Lower leg skin (tissue), 4 donors: ENCODE results near the gene VWA8. TPM values are rescaled to one million over a fixed set of nuclear protein-coding genes. Genes with fewer than 3 reads are reported as not detected.

ENCODE experiments used
- DNase-seq, 2 donors: peaks; one replicate each; pipeline ENCODE4 v3.0.0-alpha.2; 2019; ENCODE audit warnings: low spot score in 2 of 2
- H3K4me3 ChIP-seq: fragments of 200-600 bp; sonication (generic); 2 replicates; pipeline ENCODE4 v1.5.1; 2017; ENCODE audit warnings: mild to moderate bottlenecking, low read depth; ENCODE audit not compliant: poor library complexity, severe bottlenecking
- CTCF ChIP-seq, 3 donors: fragments of 450-650 bp; IDR thresholded peaks; one replicate each; pipeline ENCODE4 v1.5.1; 2016; ENCODE audit warnings: antibody characterized with exemption in 3 of 3, mild to moderate bottlenecking in 3 of 3, moderate library complexity in 2 of 3
- POLR2A ChIP-seq, 2 donors: fragments of 450-650 bp; IDR thresholded peaks; one replicate each; pipeline ENCODE4 v1.6.1; 2016 to 2017; ENCODE audit warnings: antibody characterized with exemption in 2 of 2, mild to moderate bottlenecking in 1 of 2, moderate library complexity in 1 of 2
- WGBS, 2 donors: methylation state at CpG; one replicate each; pipeline ENCODE4 v1.1.5; 2018; 5-methylcytosine and 5-hydroxymethylcytosine counted together
- intact Hi-C: fragments of 100-400 bp; cut with DNase I; formaldehyde crosslinking; loops from one replicate; pipeline ENCODE4 v1.15.0; 2023; ENCODE audit warnings: low total_unique reads
- total RNA-seq, 4 donors: library from RNA; depleted of rRNA; stranded (reverse); fragments of >200 nt; gene quantifications; one replicate each; pipeline ENCODE4 v1.1.0, GENCODE V29; 2016

VWA8 gene
- total RNA-seq, 4 donors from 2014 or later: 11.8 to 22.0 (median 15.1) TPM

GRCh38 chr13:41827507-41828213 lies 133.2 kb downstream of the VWA8 start:
- DNase-seq: peak in 1 of 2 donors; percentile 49
- WGBS, 2 donors: 41 to 48% methylated on average over 5 of the region's 5 CpGs

GRCh38 chr13:41825691-41826090 lies 135.2 kb downstream of the VWA8 start:
- TF ChIP-seq POLR2A (IDR thresholded peaks at IDR 0.05) (no peak), CTCF (IDR thresholded peaks at IDR 0.05) (no peak)
- DNase-seq: no peak
- H3K4me3 ChIP-seq: no peak overlapping the region
- intact Hi-C loops: no loop called here

More at GRCh38 chr13:41827507-41828213, 133.2 kb downstream of the VWA8 start:
- intact Hi-C loops: no loop called here
- no peak for TF ChIP-seq POLR2A (IDR thresholded peaks at IDR 0.05)
- no peak for TF ChIP-seq CTCF (IDR thresholded peaks at IDR 0.05)
- H3K4me3 ChIP-seq: no peak overlapping the region

- intact Hi-C loops: no loop called here
- H3K4me3 ChIP-seq: no peak overlapping the region
- no peak for TF ChIP-seq CTCF (IDR thresholded peaks at IDR 0.05)
- no peak for TF ChIP-seq POLR2A (IDR thresholded peaks at IDR 0.05)
- no peak for DNase-seq
- 86 to 88% methylated on average over 4 of the region's 4 CpGs for WGBS, 2 donors
Observed at GRCh38 chr13:41823476-41823875, 137.4 kb downstream of the VWA8 start.

- H3K4me3 ChIP-seq: no peak overlapping the region
- no peak for TF ChIP-seq CTCF (IDR thresholded peaks at IDR 0.05)
- TF ChIP-seq POLR2A (IDR thresholded peaks at IDR 0.05): no peak
- intact Hi-C loops: no loop called here
- no peak for DNase-seq
Observed at GRCh38 chr13:41822560-41822959, 138.3 kb downstream of the VWA8 start.

DNA sequence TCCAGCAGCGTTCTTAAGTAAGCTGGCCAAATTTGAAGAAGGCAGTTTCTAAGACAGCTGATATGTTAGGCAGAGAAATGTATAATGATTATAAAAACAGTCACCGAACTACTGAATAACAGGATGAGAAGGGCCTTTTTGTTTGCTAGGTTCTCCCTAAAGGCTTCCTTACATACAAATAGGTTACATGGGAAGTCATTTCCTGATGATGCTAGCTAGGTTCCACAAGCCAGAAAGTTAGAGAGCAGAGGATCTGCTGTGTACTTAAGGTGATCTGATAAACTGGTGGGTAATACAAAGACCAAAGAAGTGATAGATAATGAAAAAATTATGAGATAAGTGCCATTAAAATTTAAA lies 139.7 kb downstream of the VWA8 start:
- WGBS, 2 donors: 71 to 79% methylated on average over 2 of the region's 2 CpGs
- H3K4me3 ChIP-seq: no peak overlapping the region
- intact Hi-C loops: no loop called here
- TF ChIP-seq POLR2A (IDR thresholded peaks at IDR 0.05) (no peak), CTCF (IDR thresholded peaks at IDR 0.05) (no peak)
- no peak for DNase-seq
